ENCODE results near the gene INPP4B. TPM values are rescaled to one million over a fixed set of nuclear protein-coding genes. Genes with fewer than 3 reads are reported as not detected.
A peak's percentile ranks its signal among the peaks of the same experiment; 100 is the strongest.

INPP4B gene
- total and polyA plus RNA-seq, 7 experiments from 2014 or later: 52.8 to 77.5 (median 64.2) TPM

- H3K9me3 Mint-ChIP-seq: peaks cover 0 to 3% (median under 1%) of the 10 kb centered on the region in 11 donors
- CTCF ChIA-PET: interaction anchor here (0.7 to 2.8 kb wide), 7 partner anchors 10 to 561 kb away, joined by 3 to 17 read pairs (median 11); partner anchors contain the start of gene INPP4B
- intact Hi-C loops (cut with micrococcal nuclease): loop anchor here (5.0 to 10.0 kb wide), 5 partner anchors 48 to 900 kb away; partner anchors contain the start of gene USP38 (in 1 of the 2)
- peak overlapping the region; percentile 15 for H3K4me3 ChIP-seq (ENCODE audit: low read length)
- H3K9me3 ChIP-seq (ENCODE audit: control insufficient read depth in 2 of 3, low read length in 3 of 3): no peaks in the 10 kb centered on the region
- DNase-seq (no peak), ATAC-seq (peak; percentile 7)
- peaks cover 1 to 16% (median 7%) of the 10 kb centered on the region in 5 donors for H3K36me3 Mint-ChIP-seq
- H3K4me1 ChIP-seq (ENCODE audit: control insufficient read depth in 2 of 2, insufficient read depth in 2 of 2, low read length in 2 of 2): peaks cover 7 to 15% of the 10 kb centered on the region in 2 donors
- H3K36me3 ChIP-seq (ENCODE audit: control insufficient read depth in 2 of 3, insufficient read depth in 3 of 3, low read length in 3 of 3): peaks cover 0 to 4% (median 0%) of the 10 kb centered on the region in 3 experiments
- H3K4me3 Mint-ChIP-seq: no peak overlapping the region
- no peaks in the 10 kb centered on the region for H3K27me3 Mint-ChIP-seq
- POLR2A ChIA-PET: interaction anchor here (0.6 to 3.7 kb wide), 5 partner anchors 10 to 421 kb away, joined by 3 to 18 read pairs (median 4); no protein-coding TSS in a partner anchor
- peak overlapping the region; percentile 44 for H3K27ac ChIP-seq (ENCODE audit: low read depth, low read length)
- H3K27me3 ChIP-seq (ENCODE audit: control insufficient read depth in 2 of 2, insufficient read depth in 2 of 2, low read length in 2 of 2): no peaks in the 10 kb centered on the region
- H3K4me1 Mint-ChIP-seq: peaks cover 2 to 34% (median 16%) of the 10 kb centered on the region in 7 donors
- no peak overlapping the region for H3K27ac Mint-ChIP-seq
Measured at GRCh38 chr4:142284402-142285221, 561.5 kb downstream of the INPP4B start.

GRCh38 chr4:142282870-142283431 lies 563.1 kb downstream of the INPP4B start:
- no peaks in the 10 kb centered on the region for H3K27me3 Mint-ChIP-seq
- peak in 7 of 9 donors; percentile 26 to 53 (median 38) for DNase-seq
- Histone ChIP-seq H3K4me3 (ENCODE audit: low read length) (no peak overlapping the region), H3K36me3 (ENCODE audit: control insufficient read depth in 2 of 3, insufficient read depth in 3 of 3, low read length in 3 of 3) (no peaks in the 10 kb centered on the region), H3K27me3 (ENCODE audit: control insufficient read depth in 2 of 2, insufficient read depth in 2 of 2, low read length in 2 of 2) (no peaks in the 10 kb centered on the region), H3K4me1 (ENCODE audit: control insufficient read depth in 2 of 2, insufficient read depth in 2 of 2, low read length in 2 of 2) (peaks cover 7 to 15% of the 10 kb centered on the region in 2 donors), H3K27ac (ENCODE audit: low read depth, low read length) (no peak overlapping the region), H3K9me3 (ENCODE audit: control insufficient read depth in 2 of 3, low read length in 3 of 3) (no peaks in the 10 kb centered on the region)
- no peaks in the 10 kb centered on the region for H3K9me3 Mint-ChIP-seq
- peak; percentile 64 for ATAC-seq
- no peak overlapping the region for H3K4me3 Mint-ChIP-seq
- intact Hi-C loops (cut with micrococcal nuclease): loop anchor here (1.0 to 10.0 kb wide), 13 partner anchors 10 to 902 kb away; partner anchors contain the start of gene USP38 (in 1 of the 2)
- no peak overlapping the region for H3K27ac Mint-ChIP-seq
- H3K36me3 Mint-ChIP-seq: peaks cover 0 to 11% (median 7%) of the 10 kb centered on the region in 5 donors
- POLR2A ChIA-PET: interaction anchor here (0.5 to 3.7 kb wide), 12 partner anchors 9 to 437 kb away, joined by 3 to 18 read pairs (median 3); no protein-coding TSS in a partner anchor
- peaks cover 9 to 35% (median 25%) of the 10 kb centered on the region in 7 donors for H3K4me1 Mint-ChIP-seq
- CTCF ChIA-PET: interaction anchor here (0.5 to 2.8 kb wide), 35 partner anchors 8 to 999 kb away, joined by 3 to 17 read pairs (median 4); partner anchors contain the start of gene INPP4B

- no peak overlapping the region for H3K4me3 Mint-ChIP-seq
- Histone ChIP-seq H3K4me3 (ENCODE audit: low read length) (no peak overlapping the region), H3K27me3 (ENCODE audit: control insufficient read depth in 2 of 2, insufficient read depth in 2 of 2, low read length in 2 of 2) (no peaks in the 10 kb centered on the region), H3K36me3 (ENCODE audit: control insufficient read depth in 2 of 3, insufficient read depth in 3 of 3, low read length in 3 of 3) (no peaks in the 10 kb centered on the region), H3K4me1 (ENCODE audit: control insufficient read depth in 2 of 2, insufficient read depth in 2 of 2, low read length in 2 of 2) (peaks cover 7 to 15% of the 10 kb centered on the region in 2 donors), H3K27ac (ENCODE audit: low read depth, low read length) (no peak overlapping the region), H3K9me3 (ENCODE audit: control insufficient read depth in 2 of 3, low read length in 3 of 3) (no peaks in the 10 kb centered on the region)
- DNase-seq: no peak
- POLR2A ChIA-PET: interaction anchor here (2.5 kb wide), 1 partner anchor 285 kb away, joined by 10 read pairs; no protein-coding TSS in a partner anchor
- intact Hi-C loops (cut with micrococcal nuclease): loop anchor here (2.0 to 10.0 kb wide), 6 partner anchors 70 to 903 kb away; partner anchors contain the start of gene USP38 (in 1 of the 2)
- H3K27me3 Mint-ChIP-seq: no peaks in the 10 kb centered on the region
- H3K9me3 Mint-ChIP-seq: no peaks in the 10 kb centered on the region
- H3K36me3 Mint-ChIP-seq: peaks cover 4 to 16% (median 14%) of the 10 kb centered on the region in 5 donors
- ATAC-seq: no peak
- peaks cover 10 to 40% (median 30%) of the 10 kb centered on the region in 7 donors for H3K4me1 Mint-ChIP-seq
- CTCF ChIA-PET: interaction anchor here (0.7 to 2.7 kb wide), 15 partner anchors 8 to 566 kb away, joined by 3 to 11 read pairs (median 4); no protein-coding TSS in a partner anchor
- H3K27ac Mint-ChIP-seq: no peak overlapping the region
Measured at GRCh38 chr4:142281999-142282398, 564.1 kb downstream of the INPP4B start.

- Mint-ChIP-seq H3K27me3 (no peaks in the 10 kb centered on the region), H3K4me1 (peaks cover 21 to 63% (median 53%) of the 10 kb centered on the region in 7 donors), H3K27ac (peak overlapping the region in 2 of 9 donors; percentile 9 to 60), H3K9me3 (no peaks in the 10 kb centered on the region), H3K36me3 (peaks cover 4 to 28% (median 23%) of the 10 kb centered on the region in 5 donors), H3K4me3 (no peak overlapping the region)
- no peaks in the 10 kb centered on the region for H3K27me3 ChIP-seq (ENCODE audit: control insufficient read depth in 2 of 2, insufficient read depth in 2 of 2, low read length in 2 of 2)
- DNase-seq (no peak), ATAC-seq (no peak)
- H3K9me3 ChIP-seq (ENCODE audit: control insufficient read depth in 2 of 3, low read length in 3 of 3): no peaks in the 10 kb centered on the region
- CTCF ChIA-PET: interaction anchor here (1.2 kb wide), 1 partner anchor 74 kb away, joined by 3 read pairs; no protein-coding TSS in a partner anchor
- POLR2A ChIA-PET: no interaction called here
- H3K4me1 ChIP-seq (ENCODE audit: control insufficient read depth in 2 of 2, insufficient read depth in 2 of 2, low read length in 2 of 2): peaks cover 0 to 11% of the 10 kb centered on the region in 2 donors
- no peaks in the 10 kb centered on the region for H3K36me3 ChIP-seq (ENCODE audit: control insufficient read depth in 2 of 3, insufficient read depth in 3 of 3, low read length in 3 of 3)
- no peak overlapping the region for H3K4me3 ChIP-seq (ENCODE audit: low read length)
- H3K27ac ChIP-seq (ENCODE audit: low read depth, low read length): no peak overlapping the region
- intact Hi-C loops (cut with micrococcal nuclease): no loop called here
Measured at GRCh38 chr4:142278663-142279062, 567.4 kb downstream of the INPP4B start.

DNA sequence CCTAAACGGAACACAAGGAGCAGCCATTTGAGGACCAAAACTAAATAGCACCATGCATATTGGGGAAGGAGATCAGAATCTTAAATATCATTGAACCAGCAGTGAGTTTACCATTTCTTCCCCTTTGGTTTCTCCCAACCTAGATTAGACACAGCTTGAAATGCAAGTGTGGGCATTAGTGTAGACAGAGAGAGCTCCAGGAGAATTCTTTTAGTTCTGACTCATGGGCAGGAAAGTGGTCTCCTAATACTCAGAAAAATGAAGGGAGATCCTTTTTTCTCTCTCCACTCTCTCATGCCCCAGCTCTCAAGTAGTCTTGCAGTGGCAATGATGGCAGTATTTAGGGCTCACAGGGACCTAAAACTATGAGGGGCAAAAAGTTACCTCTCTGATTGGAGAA lies 567.9 kb downstream of the INPP4B start:
- H3K27ac Mint-ChIP-seq: peak overlapping the region in 2 of 9 donors; percentile 9 to 60
- no peaks in the 10 kb centered on the region for H3K27me3 ChIP-seq (ENCODE audit: control insufficient read depth in 2 of 2, insufficient read depth in 2 of 2, low read length in 2 of 2)
- peaks cover 0 to 6% of the 10 kb centered on the region in 2 donors for H3K4me1 ChIP-seq (ENCODE audit: control insufficient read depth in 2 of 2, insufficient read depth in 2 of 2, low read length in 2 of 2)

GRCh38 chr4:142274137-142274536 lies 572.0 kb downstream of the INPP4B start:
- Mint-ChIP-seq H3K4me1 (peaks cover 16 to 86% (median 66%) of the 10 kb centered on the region in 7 donors), H3K9me3 (peaks cover 0 to 2% (median 0%) of the 10 kb centered on the region in 11 donors), H3K4me3 (peak overlapping the region in 1 of 10 donors; percentile 10), H3K27me3 (no peaks in the 10 kb centered on the region), H3K27ac (peak overlapping the region in 3 of 9 donors; percentile 28 to 75 (median 56)), H3K36me3 (peaks cover 14 to 51% (median 36%) of the 10 kb centered on the region in 5 donors)
- Histone ChIP-seq H3K4me3 (ENCODE audit: low read length) (no peak overlapping the region), H3K4me1 (ENCODE audit: control insufficient read depth in 2 of 2, insufficient read depth in 2 of 2, low read length in 2 of 2) (peaks cover 0 to 5% of the 10 kb centered on the region in 2 donors), H3K9me3 (ENCODE audit: control insufficient read depth in 2 of 3, low read length in 3 of 3) (no peaks in the 10 kb centered on the region), H3K36me3 (ENCODE audit: control insufficient read depth in 2 of 3, insufficient read depth in 3 of 3, low read length in 3 of 3) (peaks cover 0 to 14% (median 4%) of the 10 kb centered on the region in 3 experiments), H3K27me3 (ENCODE audit: control insufficient read depth in 2 of 2, insufficient read depth in 2 of 2, low read length in 2 of 2) (no peaks in the 10 kb centered on the region), H3K27ac (ENCODE audit: low read depth, low read length) (no peak overlapping the region)
- ChIA-PET CTCF (interaction anchor here (0.6 to 2.2 kb wide), 4 partner anchors 9 to 450 kb away, joined by 3 to 11 read pairs (median 6); no protein-coding TSS in a partner anchor), POLR2A (interaction anchor here (1.1 kb wide), 1 partner anchor 9 kb away, joined by 5 read pairs; no protein-coding TSS in a partner anchor)
- no peak for ATAC-seq
- DNase-seq: no peak
- intact Hi-C loops (cut with micrococcal nuclease): no loop called here

More for the DNA sequence above, 567.9 kb downstream of the INPP4B start:
- Histone ChIP-seq H3K4me3 (ENCODE audit: low read length) (no peak overlapping the region), H3K9me3 (ENCODE audit: control insufficient read depth in 2 of 3, low read length in 3 of 3) (no peaks in the 10 kb centered on the region), H3K36me3 (ENCODE audit: control insufficient read depth in 2 of 3, insufficient read depth in 3 of 3, low read length in 3 of 3) (no peaks in the 10 kb centered on the region), H3K27ac (ENCODE audit: low read depth, low read length) (no peak overlapping the region)
- ATAC-seq (no peak), DNase-seq (no peak)
- H3K36me3 Mint-ChIP-seq: peaks cover 4 to 28% (median 23%) of the 10 kb centered on the region in 5 donors
- ChIA-PET CTCF (interaction anchor here (0.6 to 1.2 kb wide), 2 partner anchors 75 to 504 kb away, joined by 3 to 4 read pairs; no protein-coding TSS in a partner anchor), POLR2A (no interaction called here)
- H3K27me3 Mint-ChIP-seq: no peaks in the 10 kb centered on the region
- H3K9me3 Mint-ChIP-seq: no peaks in the 10 kb centered on the region
- peaks cover 21 to 68% (median 58%) of the 10 kb centered on the region in 7 donors for H3K4me1 Mint-ChIP-seq
- H3K4me3 Mint-ChIP-seq: no peak overlapping the region
- intact Hi-C loops (cut with micrococcal nuclease): no loop called here
